Germinal center (tissue), 1 donor: ENCODE results near the gene PGBD1.

Experiments
- DNase-seq: peaks from one replicate; pipeline ENCODE4 v3.0.0; 2012; ENCODE audit warnings: mixed read lengths, low spot score

The PGBD1 gene

GRCh38 chr6:28281288-28282064, at the start of gene PGBD1:
TSS of gene PGBD1 (plus strand) at chr6:28281572. CDS start at chr6:28283814, 2,242 bp downstream.
- peak; percentile 47 for DNase-seq

- no peak for DNase-seq
Observed at GRCh38 chr6:28232785-28233184, 48.6 kb upstream of the PGBD1 start.

GRCh38 chr6:28235912-28236452, 45.4 kb upstream of the PGBD1 start:
- DNase-seq = no peak

- no peak for DNase-seq
Observed at GRCh38 chr6:28239636-28240035, 41.7 kb upstream of the PGBD1 start.

GRCh38 chr6:28240471-28240870, 40.9 kb upstream of the PGBD1 start:
- DNase-seq = no peak

GRCh38 chr6:28243946-28244345, 37.4 kb upstream of the PGBD1 start:
- DNase-seq = no peak

GRCh38 chr6:28245206-28245941, 36.0 kb upstream of the PGBD1 start:
- no peak for DNase-seq

- no peak for DNase-seq
Observed at GRCh38 chr6:28248916-28249315, 32.5 kb upstream of the PGBD1 start.

GRCh38 chr6:28250747-28251146, 30.6 kb upstream of the PGBD1 start:
- DNase-seq = no peak

GRCh38 chr6:28251661-28252008, 29.7 kb upstream of the PGBD1 start:
- peak; percentile 50 for DNase-seq

GRCh38 chr6:28252009-28252975, 29.1 kb upstream of the PGBD1 start, which contains the start of gene ZKSCAN4:
TSS of gene ZKSCAN4 (minus strand) at chr6:28252269. CDS start at chr6:28251980, 289 bp downstream.
- peak; percentile 71 for DNase-seq

- no peak for DNase-seq
Observed at GRCh38 chr6:28254121-28254519, 27.3 kb upstream of the PGBD1 start.

GRCh38 chr6:28257042-28257441, 24.3 kb upstream of the PGBD1 start:
- no peak for DNase-seq

GRCh38 chr6:28258877-28259777, 22.2 kb upstream of the PGBD1 start, which contains the start of gene NKAPL:
TSS of gene NKAPL (plus strand) at chr6:28259297. CDS start at chr6:28259372, 75 bp downstream.
- DNase-seq = peak; percentile 43

GRCh38 chr6:28263922-28264321, 17.4 kb upstream of the PGBD1 start:
- no peak for DNase-seq

- no peak for DNase-seq
Observed at GRCh38 chr6:28264834-28265401, 16.5 kb upstream of the PGBD1 start.

- DNase-seq = no peak
Observed at GRCh38 chr6:28266563-28266961, 14.8 kb upstream of the PGBD1 start.

GRCh38 chr6:28266962-28267694, 14.2 kb upstream of the PGBD1 start, which contains the start of gene ZSCAN26:
TSS of gene ZSCAN26 (plus strand) at chr6:28267143. CDS start at chr6:28271920, 4,777 bp downstream.
- DNase-seq = peak; percentile 75

GRCh38 chr6:28267695-28268059, 13.7 kb upstream of the PGBD1 start:
- no peak for DNase-seq

- DNase-seq = no peak
Observed at GRCh38 chr6:28269492-28269891, 11.9 kb upstream of the PGBD1 start.
